Smooth muscle cell (in vitro differentiated cells): ENCODE data around the gene SYT14. TPM values are rescaled to one million over a fixed set of nuclear protein-coding genes. Genes with fewer than 3 reads are reported as not detected.

Experiments used
- DNase-seq: peaks from one replicate; lab custom pipeline; 2025; ENCODE audit not compliant: unreplicated experiment; lab: John Stamatoyannopoulos, UW
- H2AFZ ChIP-seq: fragments of 200-600 bp; sonication (generic); 2 replicates; pipeline ENCODE4 v1.6.0; 2016; ENCODE audit warnings: antibody characterized with exemption, low read depth, mild to moderate bottlenecking
- H3F3A ChIP-seq: fragments of 200-600 bp; sonication (generic); 2 replicates; pipeline ENCODE4 v1.6.0; 2017; ENCODE audit warnings: antibody characterized with exemption, low read depth
- H3K27ac ChIP-seq: fragments of 200-600 bp; sonication (generic); 2 replicates; pipeline ENCODE4 v1.5.1; 2016; ENCODE audit warnings: low read depth, mild to moderate bottlenecking
- H3K27me3 ChIP-seq: fragments of 200-600 bp; sonication (generic); 2 replicates; pipeline ENCODE4 v1.6.1; 2016; ENCODE audit warnings: low read depth, mild to moderate bottlenecking
- H3K36me3 ChIP-seq: fragments of 200-600 bp; sonication (generic); 2 replicates; pipeline ENCODE4 v1.5.1; 2016; ENCODE audit warnings: low read depth
- H3K4me1 ChIP-seq: fragments of 200-600 bp; sonication (generic); 2 replicates; pipeline ENCODE4 v1.5.1; 2016; ENCODE audit warnings: low read depth
- H3K4me2 ChIP-seq: fragments of 200-600 bp; sonication (generic); 2 replicates; pipeline ENCODE4 v1.6.0; 2016; ENCODE audit warnings: mild to moderate bottlenecking
- H3K4me3 ChIP-seq: fragments of 200-600 bp; sonication (generic); 2 replicates; pipeline ENCODE4 v1.5.1; 2016; ENCODE audit warnings: mild to moderate bottlenecking
- H3K79me2 ChIP-seq: fragments of 200-600 bp; sonication (generic); 2 replicates; pipeline ENCODE4 v1.6.0; 2016; ENCODE audit warnings: low read depth, mild to moderate bottlenecking
- H3K9ac ChIP-seq: fragments of 200-600 bp; sonication (generic); 2 replicates; pipeline ENCODE4 v1.6.0; 2016; ENCODE audit warnings: low read depth
- H3K9me3 ChIP-seq: fragments of 200-600 bp; sonication (generic); replicated peaks from 2 replicates; pipeline ENCODE4 v1.5.1; 2016; ENCODE audit warnings: low read depth
- H4K20me1 ChIP-seq: fragments of 200-600 bp; sonication (generic); 2 replicates; pipeline ENCODE4 v1.6.0; 2016; ENCODE audit warnings: low read depth
- CTCF ChIP-seq: fragments of 200-600 bp; sonication (generic); IDR thresholded peaks from 2 replicates; pipeline ENCODE4 v1.5.1; 2017; ENCODE audit warnings: borderline replicate concordance, mild to moderate bottlenecking, antibody characterized with exemption; ENCODE audit not compliant: insufficient read depth, poor library complexity, severe bottlenecking
- WGBS: methylation state at CpG from one replicate; pipeline ENCODE4 v1.1.7; 2016; ENCODE audit warnings: low lambda C conversion rate; 5-methylcytosine and 5-hydroxymethylcytosine counted together
- polyA plus RNA-seq: library from polyadenylated mRNA; unstranded; fragments of >200 nt; fragmentation: Nextera tagmentation; extraction: Ambion mirVana; gene quantifications from 2 replicates; pipeline ENCODE4 v1.2.1, GENCODE V29; 2016
- total RNA-seq: library from RNA; depleted of rRNA; stranded (reverse); fragments of >200 nt; gene quantifications from 2 replicates; pipeline ENCODE4 v1.2.3, GENCODE V29; 2014

SYT14 gene
- total and polyA plus RNA-seq, 2 experiments from 2014 or later: 0.81 TPM; not detected in 1

- no peaks in the 10 kb centered on the region for H3F3A ChIP-seq
- H3K27ac ChIP-seq: no peak overlapping the region
- H3K36me3 ChIP-seq: no peaks in the 10 kb centered on the region
- TF ChIP-seq CTCF: no peak
- H2AFZ ChIP-seq: no peak overlapping the region
- H3K4me1 ChIP-seq: peaks cover 1% of the 10 kb centered on the region
- H3K9ac ChIP-seq: no peak overlapping the region
- H3K4me2 ChIP-seq: no peak overlapping the region
- no peak for DNase-seq
- no peaks in the 10 kb centered on the region for H3K27me3 ChIP-seq
- WGBS: 62% methylated on average over 1 of the region's 1 CpG
- H4K20me1 ChIP-seq: no peaks in the 10 kb centered on the region
- no peaks in the 10 kb centered on the region for H3K79me2 ChIP-seq
- no peak overlapping the region for H3K4me3 ChIP-seq
- H3K9me3 ChIP-seq: no peaks in the 10 kb centered on the region
Measured at GRCh38 chr1:210053126-210053525, 115.1 kb downstream of the SYT14 start.

GRCh38 chr1:210057593-210057992 is 119.6 kb downstream of the SYT14 start:
- H4K20me1 ChIP-seq: no peaks in the 10 kb centered on the region
- no peak for TF ChIP-seq CTCF
- peaks cover 11% of the 10 kb centered on the region for H3K4me1 ChIP-seq
- no peak overlapping the region for H2AFZ ChIP-seq
- no peaks in the 10 kb centered on the region for H3K79me2 ChIP-seq
- H3K9ac ChIP-seq: no peak overlapping the region
- DNase-seq: no peak
- H3K4me2 ChIP-seq: no peak overlapping the region
- no peaks in the 10 kb centered on the region for H3K9me3 ChIP-seq
- no peaks in the 10 kb centered on the region for H3F3A ChIP-seq
- no peak overlapping the region for H3K27ac ChIP-seq
- H3K27me3 ChIP-seq: no peaks in the 10 kb centered on the region
- H3K4me3 ChIP-seq: no peak overlapping the region
- H3K36me3 ChIP-seq: no peaks in the 10 kb centered on the region

GRCh38 chr1:210061992-210062391 is 124.0 kb downstream of the SYT14 start:
- H3K4me2 ChIP-seq: no peak overlapping the region
- no peaks in the 10 kb centered on the region for H3K27me3 ChIP-seq
- no peaks in the 10 kb centered on the region for H4K20me1 ChIP-seq
- no peak overlapping the region for H3K9ac ChIP-seq
- no peak overlapping the region for H2AFZ ChIP-seq
- H3K27ac ChIP-seq: no peak overlapping the region
- H3K9me3 ChIP-seq: no peaks in the 10 kb centered on the region
- TF ChIP-seq CTCF: no peak
- H3K4me1 ChIP-seq: peaks cover 11% of the 10 kb centered on the region
- no peak overlapping the region for H3K4me3 ChIP-seq
- H3F3A ChIP-seq: no peaks in the 10 kb centered on the region
- WGBS: 81% methylated on average over 1 of the region's 1 CpG
- no peaks in the 10 kb centered on the region for H3K79me2 ChIP-seq
- no peaks in the 10 kb centered on the region for H3K36me3 ChIP-seq
- DNase-seq: no peak

GRCh38 chr1:210070531-210070930 is 132.5 kb downstream of the SYT14 start:
- Histone ChIP-seq H3K9ac (no peak overlapping the region), H3K4me3 (no peak overlapping the region), H3K36me3 (no peaks in the 10 kb centered on the region), H3K9me3 (no peaks in the 10 kb centered on the region), H3K4me2 (no peak overlapping the region), H3F3A (no peaks in the 10 kb centered on the region), H3K27me3 (no peaks in the 10 kb centered on the region), H3K79me2 (no peaks in the 10 kb centered on the region), H4K20me1 (no peaks in the 10 kb centered on the region), H3K4me1 (no peaks in the 10 kb centered on the region), H2AFZ (no peak overlapping the region), H3K27ac (no peak overlapping the region)
- TF ChIP-seq CTCF: no peak
- 85% methylated on average over 3 of the region's 3 CpGs for WGBS
- DNase-seq: no peak
